HG03442 (cell line): ENCODE measurements around the gene DIDO1.
A peak's percentile ranks its signal among the peaks of the same experiment; 100 is the strongest.

Source experiments
- ATAC-seq: cut with Tn5 transposase; IDR thresholded peaks from one replicate; pipeline ENCODE4 v1.9.1; 2021; ENCODE audit warnings: mild to moderate bottlenecking, moderate library complexity; ENCODE audit not compliant: unreplicated experiment

The DIDO1 gene

GRCh38 chr20:62926229-62927127, at the start of gene DIDO1:
Gene DIDO1, minus strand, starts transcription at chr20:62926505.
- ATAC-seq: peak; percentile 73

- no peak for ATAC-seq
These were observed 49.0 kb upstream of the DIDO1 start for GRCh38 chr20:62975251-62975760.

- ATAC-seq: no peak
These were observed 46.8 kb upstream of the DIDO1 start for GRCh38 chr20:62972845-62973745.

- ATAC-seq: peak; percentile 55
These were observed 45.9 kb upstream of the DIDO1 start for GRCh38 chr20:62971950-62972844.

- no peak for ATAC-seq
These were observed 45.1 kb upstream of the DIDO1 start for GRCh38 chr20:62971211-62971949.

- ATAC-seq: no peak
These were observed 44.3 kb upstream of the DIDO1 start for GRCh38 chr20:62970307-62971210.

- ATAC-seq: no peak
These were observed 43.6 kb upstream of the DIDO1 start for GRCh38 chr20:62969939-62970306.

GRCh38 chr20:62969179-62969760, 43.0 kb upstream of the DIDO1 start:
- no peak for ATAC-seq

GRCh38 chr20:62968378-62969178, 42.3 kb upstream of the DIDO1 start:
- no peak for ATAC-seq

- ATAC-seq: no peak
These were observed 41.5 kb upstream of the DIDO1 start for GRCh38 chr20:62967628-62968351.

- no peak for ATAC-seq
These were observed 40.8 kb upstream of the DIDO1 start for GRCh38 chr20:62967149-62967501.

- no peak for ATAC-seq
These were observed 40.2 kb upstream of the DIDO1 start for GRCh38 chr20:62966212-62967148.

- no peak for ATAC-seq
These were observed 39.1 kb upstream of the DIDO1 start for GRCh38 chr20:62965363-62965771.

GRCh38 chr20:62964700-62965099, 38.4 kb upstream of the DIDO1 start:
- no peak for ATAC-seq

GRCh38 chr20:62963614-62964397, 37.5 kb upstream of the DIDO1 start:
- no peak for ATAC-seq
